ENCODE data around the gene FBXL5. TPM values are rescaled to one million over a fixed set of nuclear protein-coding genes. Genes with fewer than 3 reads are reported as not detected.

FBXL5 gene
- total RNA-seq, 1 donor from 2014 or later: 92.2 TPM

DNA sequence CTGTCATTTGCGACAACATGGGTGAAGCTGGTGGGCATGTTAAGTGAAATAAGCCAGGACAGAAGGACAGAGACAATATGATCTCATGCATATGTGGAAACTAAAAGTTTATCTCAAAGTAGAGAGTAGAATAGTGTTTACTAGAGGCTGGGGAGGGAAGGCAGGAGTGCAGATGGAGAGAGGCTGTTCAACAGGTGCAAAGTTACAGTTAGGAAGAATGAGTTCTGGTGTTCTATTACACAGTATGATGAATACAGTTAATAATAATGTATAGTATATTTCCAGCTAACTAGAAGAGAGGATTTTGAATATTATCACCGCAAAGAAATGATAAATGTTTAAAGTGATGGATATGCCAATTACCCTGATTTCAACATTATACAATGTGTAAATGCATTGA is 69.8 kb downstream of the FBXL5 start:
- Mint-ChIP-seq H3K9me3 (ENCODE audit: unreplicated experiment) (no peaks in the 10 kb centered on the region), H3K27me3 (ENCODE audit: low read depth, unreplicated experiment) (no peaks in the 10 kb centered on the region), H3K4me1 (ENCODE audit: low read depth, unreplicated experiment) (peaks cover 8% of the 10 kb centered on the region), H3K4me3 (ENCODE audit: unreplicated experiment) (no peak overlapping the region), H3K36me3 (ENCODE audit: low read depth, unreplicated experiment) (peaks cover 8% of the 10 kb centered on the region), H3K27ac (ENCODE audit: unreplicated experiment) (no peak overlapping the region)
- H3K36me3 ChIP-seq (ENCODE audit: insufficient read depth, low read length): no peaks in the 10 kb centered on the region
- no peaks in the 10 kb centered on the region for H3K9me3 ChIP-seq (ENCODE audit: insufficient read depth, low read depth, low read length)
- H3K79me2 ChIP-seq (ENCODE audit: insufficient read depth, low read length): no peaks in the 10 kb centered on the region
- H3K9ac ChIP-seq (ENCODE audit: low read length): no peak overlapping the region
- H3K4me3 ChIP-seq (ENCODE audit: insufficient read depth, low read depth, low read length): no peak overlapping the region
- no peaks in the 10 kb centered on the region for H4K20me1 ChIP-seq (ENCODE audit: insufficient read depth, low read length)
- H3K4me1 ChIP-seq (ENCODE audit: insufficient read depth, low read length): no peaks in the 10 kb centered on the region
- TF ChIP-seq EZH2 (IDR thresholded peaks at IDR 0.05; ENCODE audit: insufficient read depth, low read length): no peak
- TF ChIP-seq, protein P1, sequence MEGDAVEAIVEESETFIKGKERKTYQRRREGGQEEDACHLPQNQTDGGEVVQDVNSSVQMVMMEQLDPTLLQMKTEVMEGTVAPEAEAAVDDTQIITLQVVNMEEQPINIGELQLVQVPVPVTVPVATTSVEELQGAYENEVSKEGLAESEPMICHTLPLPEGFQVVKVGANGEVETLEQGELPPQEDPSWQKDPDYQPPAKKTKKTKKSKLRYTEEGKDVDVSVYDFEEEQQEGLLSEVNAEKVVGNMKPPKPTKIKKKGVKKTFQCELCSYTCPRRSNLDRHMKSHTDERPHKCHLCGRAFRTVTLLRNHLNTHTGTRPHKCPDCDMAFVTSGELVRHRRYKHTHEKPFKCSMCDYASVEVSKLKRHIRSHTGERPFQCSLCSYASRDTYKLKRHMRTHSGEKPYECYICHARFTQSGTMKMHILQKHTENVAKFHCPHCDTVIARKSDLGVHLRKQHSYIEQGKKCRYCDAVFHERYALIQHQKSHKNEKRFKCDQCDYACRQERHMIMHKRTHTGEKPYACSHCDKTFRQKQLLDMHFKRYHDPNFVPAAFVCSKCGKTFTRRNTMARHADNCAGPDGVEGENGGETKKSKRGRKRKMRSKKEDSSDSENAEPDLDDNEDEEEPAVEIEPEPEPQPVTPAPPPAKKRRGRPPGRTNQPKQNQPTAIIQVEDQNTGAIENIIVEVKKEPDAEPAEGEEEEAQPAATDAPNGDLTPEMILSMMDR (IDR thresholded peaks at IDR 0.05; ENCODE audit: insufficient read depth, low read depth, low read length): no peak
- H3K27ac ChIP-seq (ENCODE audit: low read depth, low read length): no peak overlapping the region
- DNase-seq (ENCODE audit: low read depth) (no peak), FAIRE-seq (no peak)
- no peak overlapping the region for H2AFZ ChIP-seq (ENCODE audit: low read depth, low read length)
- no peaks in the 10 kb centered on the region for H3K27me3 ChIP-seq (ENCODE audit: insufficient read depth, low read length)
- H3K4me2 ChIP-seq (ENCODE audit: low read length): no peak overlapping the region

DNA sequence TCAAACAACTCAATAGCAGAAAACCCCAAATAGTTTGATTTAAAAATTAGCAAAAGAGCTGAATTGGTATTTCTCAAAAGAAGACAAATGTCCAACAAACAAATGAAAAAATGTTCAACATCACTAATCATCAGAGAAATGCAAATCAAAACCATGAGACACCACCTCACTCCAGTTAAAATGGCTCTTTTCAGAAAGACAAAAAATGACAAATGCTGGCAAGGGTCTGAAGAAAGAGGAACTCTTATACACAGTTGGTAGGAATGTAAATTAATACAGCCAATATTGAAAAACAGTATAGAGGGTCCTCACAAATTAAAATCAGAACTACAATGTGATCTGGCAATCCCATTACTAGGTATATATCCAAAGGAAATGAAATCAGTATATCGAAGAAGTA is 70.4 kb downstream of the FBXL5 start:
- H3K4me1 ChIP-seq (ENCODE audit: insufficient read depth, low read length): no peaks in the 10 kb centered on the region
- no peaks in the 10 kb centered on the region for H3K36me3 ChIP-seq (ENCODE audit: insufficient read depth, low read length)
- H4K20me1 ChIP-seq (ENCODE audit: insufficient read depth, low read length): no peaks in the 10 kb centered on the region
- no peak for TF ChIP-seq EZH2 (IDR thresholded peaks at IDR 0.05; ENCODE audit: insufficient read depth, low read length)
- TF ChIP-seq, protein P1 (IDR thresholded peaks at IDR 0.05; ENCODE audit: insufficient read depth, low read depth, low read length): no peak
- Mint-ChIP-seq H3K36me3 (ENCODE audit: low read depth, unreplicated experiment) (peaks cover 8% of the 10 kb centered on the region), H3K4me1 (ENCODE audit: low read depth, unreplicated experiment) (peaks cover 8% of the 10 kb centered on the region), H3K27me3 (ENCODE audit: low read depth, unreplicated experiment) (no peaks in the 10 kb centered on the region), H3K27ac (ENCODE audit: unreplicated experiment) (no peak overlapping the region), H3K4me3 (ENCODE audit: unreplicated experiment) (no peak overlapping the region), H3K9me3 (ENCODE audit: unreplicated experiment) (no peaks in the 10 kb centered on the region)
- no peak for FAIRE-seq
- H3K27me3 ChIP-seq (ENCODE audit: insufficient read depth, low read length): no peaks in the 10 kb centered on the region
- H3K9ac ChIP-seq (ENCODE audit: low read length): no peak overlapping the region
- no peak overlapping the region for H3K27ac ChIP-seq (ENCODE audit: low read depth, low read length)
- no peaks in the 10 kb centered on the region for H3K9me3 ChIP-seq (ENCODE audit: insufficient read depth, low read depth, low read length)
- no peak for DNase-seq (ENCODE audit: low read depth)
- H3K79me2 ChIP-seq (ENCODE audit: insufficient read depth, low read length): no peaks in the 10 kb centered on the region
- H3K4me2 ChIP-seq (ENCODE audit: low read length): no peak overlapping the region
- no peak overlapping the region for H2AFZ ChIP-seq (ENCODE audit: low read depth, low read length)
- no peak overlapping the region for H3K4me3 ChIP-seq (ENCODE audit: insufficient read depth, low read depth, low read length)

DNA sequence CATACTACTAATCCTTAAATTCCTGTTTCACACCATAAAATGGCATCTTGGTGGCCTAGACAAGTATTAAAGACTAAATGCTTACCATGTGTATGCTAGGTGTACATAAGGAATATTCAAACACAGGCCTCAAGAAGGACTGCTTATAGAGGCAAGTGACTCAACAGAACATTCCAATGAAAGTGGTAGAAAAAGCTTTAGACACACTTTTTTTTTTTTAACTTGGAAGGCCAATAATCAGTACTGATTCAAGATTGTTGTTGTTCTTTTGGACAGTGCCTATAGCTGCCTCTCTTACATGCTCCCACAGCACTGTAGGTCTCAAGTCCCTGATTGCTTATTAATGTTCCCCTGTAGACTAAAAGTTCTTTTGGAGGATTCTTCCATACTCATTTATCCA is 77.6 kb downstream of the FBXL5 start:
- TF ChIP-seq, protein P1 (IDR thresholded peaks at IDR 0.05; ENCODE audit: insufficient read depth, low read depth, low read length): no peak
- no peak for TF ChIP-seq EZH2 (IDR thresholded peaks at IDR 0.05; ENCODE audit: insufficient read depth, low read length)
- Histone ChIP-seq H3K9me3 (ENCODE audit: insufficient read depth, low read depth, low read length) (no peaks in the 10 kb centered on the region), H3K27ac (ENCODE audit: low read depth, low read length) (no peak overlapping the region), H3K27me3 (ENCODE audit: insufficient read depth, low read length) (no peaks in the 10 kb centered on the region), H3K9ac (ENCODE audit: low read length) (no peak overlapping the region), H4K20me1 (ENCODE audit: insufficient read depth, low read length) (no peaks in the 10 kb centered on the region), H3K4me2 (ENCODE audit: low read length) (no peak overlapping the region), H2AFZ (ENCODE audit: low read depth, low read length) (no peak overlapping the region), H3K4me3 (ENCODE audit: insufficient read depth, low read depth, low read length) (no peak overlapping the region), H3K4me1 (ENCODE audit: insufficient read depth, low read length) (peaks cover 2% of the 10 kb centered on the region), H3K79me2 (ENCODE audit: insufficient read depth, low read length) (no peaks in the 10 kb centered on the region), H3K36me3 (ENCODE audit: insufficient read depth, low read length) (no peaks in the 10 kb centered on the region)
- H3K36me3 Mint-ChIP-seq (ENCODE audit: low read depth, unreplicated experiment): no peaks in the 10 kb centered on the region
- H3K4me1 Mint-ChIP-seq (ENCODE audit: low read depth, unreplicated experiment): peaks cover 45% of the 10 kb centered on the region
- DNase-seq (ENCODE audit: low read depth): peak; percentile 47
- H3K27ac Mint-ChIP-seq (ENCODE audit: unreplicated experiment): no peak overlapping the region
- FAIRE-seq: peak; percentile 37
- no peaks in the 10 kb centered on the region for H3K9me3 Mint-ChIP-seq (ENCODE audit: unreplicated experiment)
- no peaks in the 10 kb centered on the region for H3K27me3 Mint-ChIP-seq (ENCODE audit: low read depth, unreplicated experiment)
- no peak overlapping the region for H3K4me3 Mint-ChIP-seq (ENCODE audit: unreplicated experiment)

Data from astrocyte (in vitro differentiated cells and primary cell).